ENCODE measurements around the gene TMEM114. TPM values are rescaled to one million over a fixed set of nuclear protein-coding genes. Genes with fewer than 3 reads are reported as not detected.

TMEM114 gene
- polyA plus RNA-seq, 1 donor from 2014 or later, result 0.62 TPM

- Histone ChIP-seq H3F3A (ENCODE audit: insufficient read depth, low read length, poor library complexity, severe bottlenecking) (no peaks in the 10 kb centered on the region), H3K27me3 (ENCODE audit: insufficient read depth, low read depth, low read length) (no peaks in the 10 kb centered on the region), H3K9me2 (ENCODE audit: insufficient read depth, low read length) (no peaks in the 10 kb centered on the region), H3K4me2 (ENCODE audit: low read length) (no peak overlapping the region), H3K9ac (ENCODE audit: low read length) (no peak overlapping the region), H3K36me3 (ENCODE audit: insufficient read depth, low read length) (no peaks in the 10 kb centered on the region), H2AFZ (ENCODE audit: low read depth, low read length) (no peak overlapping the region), H3K79me2 (replicated peaks; ENCODE audit: insufficient read depth, low read length) (no peaks in the 10 kb centered on the region), H4K20me1 (ENCODE audit: insufficient read depth) (no peaks in the 10 kb centered on the region), H3K9me3 (ENCODE audit: low read length) (no peaks in the 10 kb centered on the region), H3K27ac (ENCODE audit: low read length) (no peak overlapping the region), H3K4me3 (ENCODE audit: low read length) (no peak overlapping the region)
- TF ChIP-seq TAF1 (IDR thresholded peaks at IDR 0.05; ENCODE audit: low read depth) (no peak), MXI1 (conservative IDR thresholded peaks at IDR 0.05; ENCODE audit: poor library complexity, severe bottlenecking) (no peak), RAD21 (conservative IDR thresholded peaks at IDR 0.05) (no peak), EZH2 (IDR thresholded peaks at IDR 0.05; ENCODE audit: borderline replicate concordance, insufficient read depth, low read length, poor library complexity, severe bottlenecking) (no peak), POLR2AphosphoS5 (IDR thresholded peaks at IDR 0.05) (no peak), EP300 (conservative IDR thresholded peaks at IDR 0.05; ENCODE audit: poor library complexity, severe bottlenecking) (no peak)
- TF ChIP-seq, protein P1, sequence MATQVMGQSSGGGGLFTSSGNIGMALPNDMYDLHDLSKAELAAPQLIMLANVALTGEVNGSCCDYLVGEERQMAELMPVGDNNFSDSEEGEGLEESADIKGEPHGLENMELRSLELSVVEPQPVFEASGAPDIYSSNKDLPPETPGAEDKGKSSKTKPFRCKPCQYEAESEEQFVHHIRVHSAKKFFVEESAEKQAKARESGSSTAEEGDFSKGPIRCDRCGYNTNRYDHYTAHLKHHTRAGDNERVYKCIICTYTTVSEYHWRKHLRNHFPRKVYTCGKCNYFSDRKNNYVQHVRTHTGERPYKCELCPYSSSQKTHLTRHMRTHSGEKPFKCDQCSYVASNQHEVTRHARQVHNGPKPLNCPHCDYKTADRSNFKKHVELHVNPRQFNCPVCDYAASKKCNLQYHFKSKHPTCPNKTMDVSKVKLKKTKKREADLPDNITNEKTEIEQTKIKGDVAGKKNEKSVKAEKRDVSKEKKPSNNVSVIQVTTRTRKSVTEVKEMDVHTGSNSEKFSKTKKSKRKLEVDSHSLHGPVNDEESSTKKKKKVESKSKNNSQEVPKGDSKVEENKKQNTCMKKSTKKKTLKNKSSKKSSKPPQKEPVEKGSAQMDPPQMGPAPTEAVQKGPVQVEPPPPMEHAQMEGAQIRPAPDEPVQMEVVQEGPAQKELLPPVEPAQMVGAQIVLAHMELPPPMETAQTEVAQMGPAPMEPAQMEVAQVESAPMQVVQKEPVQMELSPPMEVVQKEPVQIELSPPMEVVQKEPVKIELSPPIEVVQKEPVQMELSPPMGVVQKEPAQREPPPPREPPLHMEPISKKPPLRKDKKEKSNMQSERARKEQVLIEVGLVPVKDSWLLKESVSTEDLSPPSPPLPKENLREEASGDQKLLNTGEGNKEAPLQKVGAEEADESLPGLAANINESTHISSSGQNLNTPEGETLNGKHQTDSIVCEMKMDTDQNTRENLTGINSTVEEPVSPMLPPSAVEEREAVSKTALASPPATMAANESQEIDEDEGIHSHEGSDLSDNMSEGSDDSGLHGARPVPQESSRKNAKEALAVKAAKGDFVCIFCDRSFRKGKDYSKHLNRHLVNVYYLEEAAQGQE (IDR thresholded peaks at IDR 0.05; ENCODE audit: borderline replicate concordance), result no peak
These were observed 47.1 kb downstream of the TMEM114 start for GRCh38 chr16:8543258-8543657.

DNA sequence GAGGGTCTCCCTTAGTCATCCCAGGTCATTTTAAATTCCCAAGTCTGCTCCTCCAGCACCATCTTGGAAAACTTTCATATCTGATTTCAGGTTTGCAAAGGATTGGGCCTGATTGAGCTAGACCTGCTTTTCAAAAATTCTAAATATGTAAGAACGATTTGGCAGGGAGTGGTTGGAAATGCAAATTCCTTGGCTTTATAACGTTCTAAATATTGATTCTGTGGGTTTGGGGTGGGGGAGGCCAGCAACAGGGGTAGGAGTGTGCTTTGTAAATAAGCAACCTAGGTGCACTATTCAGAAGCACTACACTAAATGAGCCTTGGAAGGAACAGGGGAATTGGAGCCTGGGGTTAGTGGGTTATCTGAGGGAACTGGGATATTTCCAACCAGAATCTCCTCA, 47.9 kb downstream of the TMEM114 start:
- H2AFZ ChIP-seq (ENCODE audit: low read depth, low read length), result no peak overlapping the region
- TF ChIP-seq MXI1 (conservative IDR thresholded peaks at IDR 0.05; ENCODE audit: poor library complexity, severe bottlenecking) (no peak), EZH2 (IDR thresholded peaks at IDR 0.05; ENCODE audit: borderline replicate concordance, insufficient read depth, low read length, poor library complexity, severe bottlenecking) (no peak), POLR2AphosphoS5 (IDR thresholded peaks at IDR 0.05) (no peak), RAD21 (conservative IDR thresholded peaks at IDR 0.05) (no peak), SMC3 (conservative IDR thresholded peaks at IDR 0.05; ENCODE audit: poor library complexity) (no peak), EP300 (conservative IDR thresholded peaks at IDR 0.05; ENCODE audit: poor library complexity, severe bottlenecking) (no peak), TAF1 (IDR thresholded peaks at IDR 0.05; ENCODE audit: low read depth) (no peak)
- TF ChIP-seq, protein P1 (IDR thresholded peaks at IDR 0.05; ENCODE audit: borderline replicate concordance), result no peak
- TF ChIP-seq, protein P2, sequence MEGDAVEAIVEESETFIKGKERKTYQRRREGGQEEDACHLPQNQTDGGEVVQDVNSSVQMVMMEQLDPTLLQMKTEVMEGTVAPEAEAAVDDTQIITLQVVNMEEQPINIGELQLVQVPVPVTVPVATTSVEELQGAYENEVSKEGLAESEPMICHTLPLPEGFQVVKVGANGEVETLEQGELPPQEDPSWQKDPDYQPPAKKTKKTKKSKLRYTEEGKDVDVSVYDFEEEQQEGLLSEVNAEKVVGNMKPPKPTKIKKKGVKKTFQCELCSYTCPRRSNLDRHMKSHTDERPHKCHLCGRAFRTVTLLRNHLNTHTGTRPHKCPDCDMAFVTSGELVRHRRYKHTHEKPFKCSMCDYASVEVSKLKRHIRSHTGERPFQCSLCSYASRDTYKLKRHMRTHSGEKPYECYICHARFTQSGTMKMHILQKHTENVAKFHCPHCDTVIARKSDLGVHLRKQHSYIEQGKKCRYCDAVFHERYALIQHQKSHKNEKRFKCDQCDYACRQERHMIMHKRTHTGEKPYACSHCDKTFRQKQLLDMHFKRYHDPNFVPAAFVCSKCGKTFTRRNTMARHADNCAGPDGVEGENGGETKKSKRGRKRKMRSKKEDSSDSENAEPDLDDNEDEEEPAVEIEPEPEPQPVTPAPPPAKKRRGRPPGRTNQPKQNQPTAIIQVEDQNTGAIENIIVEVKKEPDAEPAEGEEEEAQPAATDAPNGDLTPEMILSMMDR (IDR thresholded peaks at IDR 0.05; ENCODE audit: poor library complexity, severe bottlenecking), result no peak
- H3K9ac ChIP-seq (ENCODE audit: low read length), result no peak overlapping the region
- no peaks in the 10 kb centered on the region for H3F3A ChIP-seq (ENCODE audit: insufficient read depth, low read length, poor library complexity, severe bottlenecking)
- H4K20me1 ChIP-seq (ENCODE audit: insufficient read depth), result no peaks in the 10 kb centered on the region
- H3K4me3 ChIP-seq (ENCODE audit: low read length), result no peak overlapping the region
- no peaks in the 10 kb centered on the region for H3K36me3 ChIP-seq (ENCODE audit: insufficient read depth, low read length)
- H3K79me2 ChIP-seq (replicated peaks; ENCODE audit: insufficient read depth, low read length), result no peaks in the 10 kb centered on the region
- H3K9me3 ChIP-seq (ENCODE audit: low read length), result no peaks in the 10 kb centered on the region
- no peaks in the 10 kb centered on the region for H3K27me3 ChIP-seq (ENCODE audit: insufficient read depth, low read depth, low read length)
- no peak overlapping the region for H3K4me2 ChIP-seq (ENCODE audit: low read length)
- H3K27ac ChIP-seq (ENCODE audit: low read length), result no peak overlapping the region
- no peaks in the 10 kb centered on the region for H3K9me2 ChIP-seq (ENCODE audit: insufficient read depth, low read length)
